ENCODE results near the gene FBXO46. TPM values are rescaled to one million over a fixed set of nuclear protein-coding genes. Genes with fewer than 3 reads are reported as not detected.

The FBXO46 gene
- total RNA-seq, 1 experiment from 2014 or later, result 45.5 TPM

DNA sequence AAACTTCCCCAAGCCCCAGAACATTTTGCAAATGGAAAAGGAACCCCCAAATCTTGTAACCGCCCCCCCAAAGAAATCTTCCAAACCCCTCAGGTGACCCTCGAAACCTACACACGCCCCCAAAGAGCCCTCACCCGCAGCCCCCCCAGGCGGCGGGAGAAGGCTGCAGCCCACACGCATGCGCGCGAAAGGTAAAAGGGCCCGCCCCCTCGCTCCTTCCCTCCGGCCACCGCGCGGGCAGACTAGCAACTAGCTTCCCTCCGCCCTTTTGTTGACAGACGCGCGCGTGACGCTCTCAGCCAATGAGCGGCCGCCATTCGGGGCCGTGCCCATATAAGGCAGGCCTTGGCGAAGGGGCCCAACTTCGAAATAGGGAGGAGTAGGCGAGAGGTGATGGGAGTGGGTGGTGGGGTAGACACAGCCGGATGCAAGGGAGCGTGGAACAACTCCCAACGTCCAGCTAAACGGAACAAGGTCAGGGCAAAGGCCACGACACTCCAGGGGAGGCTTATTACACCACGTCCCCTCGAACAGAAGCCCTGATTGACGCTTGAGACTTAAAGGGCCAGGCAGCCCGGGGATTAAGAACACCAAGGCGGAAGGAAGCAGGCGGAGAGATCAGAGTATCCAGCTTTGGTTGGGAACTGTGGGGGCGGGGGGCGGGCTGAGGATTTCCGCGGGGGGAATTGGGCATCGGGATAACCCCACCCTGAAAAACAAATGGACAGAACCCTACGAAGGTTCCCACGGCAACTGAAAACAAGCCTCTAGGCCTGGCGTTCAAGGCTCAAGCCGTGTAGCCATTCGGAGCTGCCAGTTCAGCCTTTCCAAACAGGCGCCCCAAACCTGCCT, 13.3 kb downstream of the FBXO46 start:
- TF ChIP-seq EZH2 (IDR thresholded peaks at IDR 0.05; ENCODE audit: low read depth), result no peak
- TF ChIP-seq, protein P1, sequence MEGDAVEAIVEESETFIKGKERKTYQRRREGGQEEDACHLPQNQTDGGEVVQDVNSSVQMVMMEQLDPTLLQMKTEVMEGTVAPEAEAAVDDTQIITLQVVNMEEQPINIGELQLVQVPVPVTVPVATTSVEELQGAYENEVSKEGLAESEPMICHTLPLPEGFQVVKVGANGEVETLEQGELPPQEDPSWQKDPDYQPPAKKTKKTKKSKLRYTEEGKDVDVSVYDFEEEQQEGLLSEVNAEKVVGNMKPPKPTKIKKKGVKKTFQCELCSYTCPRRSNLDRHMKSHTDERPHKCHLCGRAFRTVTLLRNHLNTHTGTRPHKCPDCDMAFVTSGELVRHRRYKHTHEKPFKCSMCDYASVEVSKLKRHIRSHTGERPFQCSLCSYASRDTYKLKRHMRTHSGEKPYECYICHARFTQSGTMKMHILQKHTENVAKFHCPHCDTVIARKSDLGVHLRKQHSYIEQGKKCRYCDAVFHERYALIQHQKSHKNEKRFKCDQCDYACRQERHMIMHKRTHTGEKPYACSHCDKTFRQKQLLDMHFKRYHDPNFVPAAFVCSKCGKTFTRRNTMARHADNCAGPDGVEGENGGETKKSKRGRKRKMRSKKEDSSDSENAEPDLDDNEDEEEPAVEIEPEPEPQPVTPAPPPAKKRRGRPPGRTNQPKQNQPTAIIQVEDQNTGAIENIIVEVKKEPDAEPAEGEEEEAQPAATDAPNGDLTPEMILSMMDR (conservative IDR thresholded peaks at IDR 0.05), result no peak; the same call in 1 of the 2 replicates

DNA sequence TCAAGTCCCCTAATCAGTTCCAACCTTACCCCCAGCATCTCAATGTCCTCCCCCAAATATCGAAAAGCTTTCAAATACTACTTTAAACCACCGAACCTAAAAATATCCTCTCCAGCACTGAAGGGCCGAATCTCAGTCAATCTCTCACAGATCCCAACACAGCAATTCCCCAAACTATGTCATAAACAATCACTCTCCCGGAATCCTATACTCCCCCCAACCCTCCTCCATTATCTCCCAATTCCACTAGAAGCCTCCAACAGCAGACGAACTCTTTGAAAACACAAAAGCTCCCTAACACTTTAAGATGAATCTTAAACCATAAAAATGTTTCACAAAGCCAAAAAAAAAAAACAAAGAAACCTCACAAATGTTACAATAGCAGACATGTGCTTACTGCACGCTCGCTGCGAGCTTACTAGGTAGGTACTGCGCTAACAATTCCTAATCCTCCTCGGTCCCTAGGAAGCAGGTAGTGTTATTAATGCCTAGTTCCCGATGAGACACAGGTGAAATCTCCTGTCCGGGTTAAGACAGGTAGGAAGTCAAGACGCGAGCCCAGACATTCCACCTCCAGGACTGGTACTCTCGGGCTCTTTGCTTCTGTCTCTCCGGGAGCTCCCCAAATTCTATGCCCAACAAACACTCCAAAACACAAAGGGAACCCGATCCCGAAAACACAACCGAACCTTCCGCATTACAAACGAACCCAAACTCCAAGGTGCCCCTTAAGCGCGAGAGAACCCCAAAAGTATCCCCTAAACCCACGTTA, 14.2 kb downstream of the FBXO46 start:
- H3K27me3 ChIP-seq (ENCODE audit: insufficient read depth, low read depth), result no peaks in the 10 kb centered on the region
- BruUV-seq (replicated peaks), result TSS peak; percentile 40
- peaks cover 7% of the 10 kb centered on the region; the same call in 1 of the 2 replicates for H4K20me1 ChIP-seq (ENCODE audit: insufficient read depth)
- peaks cover 27% of the 10 kb centered on the region for H3K4me1 ChIP-seq (replicated peaks; ENCODE audit: insufficient read depth)
- peak overlapping the region; percentile 75 for H3K27ac ChIP-seq
- peak; percentile 29 to 59 for DNase-seq
- ChIA-PET CTCF (interaction anchor here (0.6 to 1.8 kb wide), 4 partner anchors 51 to 231 kb away, joined by 3 to 7 read pairs (median 5); partner anchors contain the start of gene SIX5), POLR2A (ENCODE audit: unreplicated experiment) (interaction anchor here (0.5 to 1.0 kb wide), 12 partner anchors 13 to 771 kb away, joined by 3 to 39 read pairs (median 5); partner anchors contain the start of genes FBXO46, IRF2BP1 and SIX5)
- peaks cover 91% of the 10 kb centered on the region for H3K79me2 ChIP-seq (ENCODE audit: low read depth)
- H3K9me2 ChIP-seq (ENCODE audit: insufficient read depth), result no peaks in the 10 kb centered on the region
- peak overlapping the region; percentile 94 for H3K4me2 ChIP-seq
- intact Hi-C loops (cut with micrococcal nuclease; ENCODE audit: unreplicated experiment), result loop anchor here (1.0 kb wide), 1 partner anchor 53 kb away; the partner anchor contains the start of gene SIX5
- H3F3A ChIP-seq (ENCODE audit: insufficient read depth, low read depth), result peaks cover 18% of the 10 kb centered on the region
- peak overlapping the region; percentile 79 for H2AFZ ChIP-seq
- no peaks in the 10 kb centered on the region for H3K9me3 ChIP-seq (ENCODE audit: insufficient read depth, low read depth)
- TF ChIP-seq EZH2 (IDR thresholded peaks at IDR 0.05; ENCODE audit: low read depth), result no peak
- TF ChIP-seq, protein P1 (conservative IDR thresholded peaks at IDR 0.05), result no peak; the same call in 1 of the 2 replicates
- peak overlapping the region; percentile 87 for H3K4me3 ChIP-seq
- peaks cover 12% of the 10 kb centered on the region; the same call in 1 of the 2 replicates for H3K36me3 ChIP-seq (ENCODE audit: low read depth)

More for the DNA sequence above, 13.3 kb downstream of the FBXO46 start:
- Histone ChIP-seq H4K20me1 (ENCODE audit: insufficient read depth) (no peaks in the 10 kb centered on the region), H3K27ac (peak overlapping the region; percentile 75), H3K36me3 (ENCODE audit: low read depth) (peaks cover 15% of the 10 kb centered on the region; the same call in 1 of the 2 replicates), H3K4me1 (replicated peaks; ENCODE audit: insufficient read depth) (peaks cover 35% of the 10 kb centered on the region), H3K27me3 (ENCODE audit: insufficient read depth, low read depth) (no peaks in the 10 kb centered on the region), H3K4me2 (peak overlapping the region; percentile 94), H2AFZ (peak overlapping the region; percentile 79), H3K79me2 (ENCODE audit: low read depth) (peaks cover 91% of the 10 kb centered on the region), H3F3A (ENCODE audit: insufficient read depth, low read depth) (peaks cover 26% of the 10 kb centered on the region), H3K4me3 (peak overlapping the region; percentile 87), H3K9me3 (ENCODE audit: insufficient read depth, low read depth) (no peaks in the 10 kb centered on the region; the same call in 1 of the 2 replicates), H3K9me2 (ENCODE audit: insufficient read depth) (no peaks in the 10 kb centered on the region)
- POLR2A ChIA-PET (ENCODE audit: unreplicated experiment), result interaction anchor here (0.5 to 1.2 kb wide), 17 partner anchors 13 to 827 kb away, joined by 3 to 39 read pairs (median 4); partner anchors contain the start of genes FBXO46, IRF2BP1 and SIX5
- intact Hi-C loops (cut with micrococcal nuclease; ENCODE audit: unreplicated experiment), result loop anchor here (1.0 kb wide), 1 partner anchor 52 kb away; the partner anchor contains the start of gene SIX5
- peak; percentile 99 for DNase-seq
- CTCF ChIA-PET, result interaction anchor here (0.6 to 1.8 kb wide), 5 partner anchors 50 to 1083 kb away, joined by 3 to 11 read pairs (median 5); partner anchors contain the start of gene SIX5
- BruUV-seq (replicated peaks), result no TSS peak

Measured in PC-9 (cell line).